HEK293T (cell line): ENCODE data around the gene PCK1.
A peak's percentile ranks its signal among the peaks of the same experiment; 100 is the strongest.

Experiments used
- CTCF ChIA-PET: fragments of 350-600 bp; formaldehyde crosslinking; extraction: SDS; loops from one replicate; lab custom pipeline; 2021; ENCODE audit warnings: antibody characterized with exemption, inconsistent platforms; lab: Yijun Ruan, JAX
- POLR2A ChIA-PET: fragments of 350-600 bp; formaldehyde crosslinking; extraction: SDS; loops from one replicate; lab custom pipeline; 2020; ENCODE audit warnings: antibody characterized with exemption, inconsistent platforms; lab: Yijun Ruan, JAX
- DNase-seq: peaks from one replicate; pipeline ENCODE4 v3.0.0; 2012; ENCODE audit warnings: mixed read lengths; ENCODE audit errors: extremely low spot score
- ARNT ChIP-seq: fragments of 450-650 bp; IDR thresholded peaks from 2 replicates; pipeline ENCODE4 v1.6.1; 2017; ENCODE audit warnings: mild to moderate bottlenecking
- BHLHE40 ChIP-seq: fragments of 450-650 bp; IDR thresholded peaks from 2 replicates; pipeline ENCODE4 v1.6.1; 2016; ENCODE audit warnings: mild to moderate bottlenecking, moderate library complexity, borderline replicate concordance
- CTBP1 ChIP-seq: fragments of 450-650 bp; IDR thresholded peaks from 2 replicates; pipeline ENCODE4 v1.6.1; 2016; ENCODE audit warnings: borderline replicate concordance
- ELF4 ChIP-seq: fragments of 450-650 bp; IDR thresholded peaks from 2 replicates; pipeline ENCODE4 v1.6.1; 2017; ENCODE audit warnings: antibody characterized with exemption
- FOXA1 ChIP-seq: fragments of 450-650 bp; IDR thresholded peaks from 2 replicates; pipeline ENCODE4 v1.6.1; 2016; ENCODE audit warnings: mild to moderate bottlenecking
- FOXK2 ChIP-seq: fragments of 450-650 bp; IDR thresholded peaks from 2 replicates; pipeline ENCODE4 v1.6.1; 2016; ENCODE audit warnings: mild to moderate bottlenecking
- FOXM1 ChIP-seq: fragments of 450-650 bp; IDR thresholded peaks from 2 replicates; pipeline ENCODE4 v1.6.1; 2017; ENCODE audit warnings: mild to moderate bottlenecking, borderline replicate concordance
- HDGF ChIP-seq: fragments of 450-650 bp; IDR thresholded peaks from 2 replicates; pipeline ENCODE4 v1.6.1; 2017; ENCODE audit warnings: antibody characterized with exemption, borderline replicate concordance
- L3MBTL2 ChIP-seq: fragments of 450-650 bp; conservative IDR thresholded peaks from 2 replicates; pipeline ENCODE4 v1.6.1; 2016; ENCODE audit warnings: mild to moderate bottlenecking
- LEF1 ChIP-seq: fragments of 450-650 bp; IDR thresholded peaks from 2 replicates; pipeline ENCODE4 v1.6.1; 2017; ENCODE audit warnings: mild to moderate bottlenecking, borderline replicate concordance
- NFRKB ChIP-seq: fragments of 450-650 bp; IDR thresholded peaks from 2 replicates; pipeline ENCODE4 v1.6.1; 2016; ENCODE audit warnings: mild to moderate bottlenecking, moderate library complexity
- PKNOX1 ChIP-seq: fragments of 450-650 bp; IDR thresholded peaks from 2 replicates; pipeline ENCODE4 v1.6.1; 2016
- SP1 ChIP-seq: fragments of 450-650 bp; IDR thresholded peaks from 2 replicates; pipeline ENCODE4 v1.6.1; 2017
- SUZ12 ChIP-seq: fragments of 450-650 bp; IDR thresholded peaks from 2 replicates; pipeline ENCODE4 v1.6.1; 2016; ENCODE audit warnings: mild to moderate bottlenecking
- TARDBP ChIP-seq: fragments of 450-650 bp; IDR thresholded peaks from 2 replicates; pipeline ENCODE4 v1.6.1; 2016
- ZNF384 ChIP-seq: fragments of 450-650 bp; IDR thresholded peaks from 2 replicates; pipeline ENCODE4 v1.6.1; 2016

The PCK1 gene

GRCh38 chr20:57590485-57591288 is 29.8 kb downstream of the PCK1 start:
- no peak for DNase-seq
- TF ChIP-seq HDGF: no peak
- ChIA-PET POLR2A (no interaction called here), CTCF (no interaction called here)

- ChIA-PET POLR2A (interaction anchor here (1.2 kb wide), 1 partner anchor 9 kb away, joined by 5 read pairs; no protein-coding TSS in a partner anchor), CTCF (interaction anchor here (0.6 kb wide), 1 partner anchor 457 kb away, joined by 3 read pairs; no protein-coding TSS in a partner anchor)
- TF ChIP-seq ARNT: no peak
- no peak for TF ChIP-seq ZNF384
- TF ChIP-seq SP1: no peak
- TF ChIP-seq FOXK2: no peak
- TF ChIP-seq LEF1: no peak
- TF ChIP-seq FOXM1: no peak
- no peak for TF ChIP-seq SUZ12
- no peak for DNase-seq
Measured at GRCh38 chr20:57591289-57592229, 30.6 kb downstream of the PCK1 start.

- POLR2A ChIA-PET: interaction anchor here (1.2 kb wide), 1 partner anchor 10 kb away, joined by 5 read pairs; no protein-coding TSS in a partner anchor
- TF ChIP-seq ZNF384: no peak
- no peak for TF ChIP-seq PKNOX1
- TF ChIP-seq BHLHE40: no peak
- no peak for TF ChIP-seq FOXA1
- TF ChIP-seq ARNT: no peak
- TF ChIP-seq FOXK2: no peak
- no peak for TF ChIP-seq SUZ12
- no peak for TF ChIP-seq NFRKB
- TF ChIP-seq SP1: no peak
- TF ChIP-seq LEF1: no peak
- DNase-seq: no peak
- CTCF ChIA-PET: interaction anchor here (0.5 to 0.6 kb wide), 2 partner anchors 79 to 456 kb away, joined by 3 read pairs; no protein-coding TSS in a partner anchor
Measured at GRCh38 chr20:57592263-57593092, 31.6 kb downstream of the PCK1 start.

- no peak for DNase-seq
- no peak for TF ChIP-seq TARDBP
- TF ChIP-seq PKNOX1: no peak
- TF ChIP-seq FOXM1: no peak
- no peak for TF ChIP-seq L3MBTL2
- no peak for TF ChIP-seq ARNT
- no peak for TF ChIP-seq FOXK2
- TF ChIP-seq CTBP1: no peak
- TF ChIP-seq SUZ12: no peak
- TF ChIP-seq ELF4: no peak
- no peak for TF ChIP-seq HDGF
- TF ChIP-seq NFRKB: no peak
- TF ChIP-seq ZNF384: no peak
- no peak for TF ChIP-seq SP1
- no peak for TF ChIP-seq BHLHE40
- TF ChIP-seq FOXA1: no peak
- TF ChIP-seq LEF1: no peak
- POLR2A ChIA-PET: interaction anchor here (1.2 kb wide), 1 partner anchor 11 kb away, joined by 5 read pairs; no protein-coding TSS in a partner anchor
- CTCF ChIA-PET: interaction anchor here (0.5 kb wide), 1 partner anchor 79 kb away, joined by 3 read pairs; no protein-coding TSS in a partner anchor
Measured at GRCh38 chr20:57593134-57593886, 32.4 kb downstream of the PCK1 start.

GRCh38 chr20:57594092-57594951 is 33.4 kb downstream of the PCK1 start:
- TF ChIP-seq SP1 (no peak), ELF4 (no peak), ZNF384 (peak; percentile 94), NFRKB (no peak)
- peak; percentile 74 for DNase-seq
- POLR2A ChIA-PET: no interaction called here
- CTCF ChIA-PET: interaction anchor here (0.5 to 0.7 kb wide), 2 partner anchors 73 to 453 kb away, joined by 3 read pairs; no protein-coding TSS in a partner anchor
